OCI-LY7 (cell line): Measurements from ENCODE around the gene GIMAP2.

Experiments
- EZH2phosphoT487 ChIP-seq: fragments of 200-600 bp; sonication (generic); IDR thresholded peaks from 2 replicates; pipeline ENCODE4 v1.6.1; 2018; ENCODE audit warnings: low read depth, borderline replicate concordance, mild to moderate bottlenecking, mixed run types, antibody characterized with exemption, low read length, moderate library complexity, mixed read lengths
- TF ChIP-seq, protein P1 (sequence below): fragments of 200-600 bp; sonication (generic); conservative IDR thresholded peaks from 2 replicates; pipeline ENCODE4 v1.5.1; 2014; ENCODE audit warnings: mild to moderate bottlenecking, antibody characterized with exemption, low read length, moderate library complexity, mixed read lengths

DNA sequence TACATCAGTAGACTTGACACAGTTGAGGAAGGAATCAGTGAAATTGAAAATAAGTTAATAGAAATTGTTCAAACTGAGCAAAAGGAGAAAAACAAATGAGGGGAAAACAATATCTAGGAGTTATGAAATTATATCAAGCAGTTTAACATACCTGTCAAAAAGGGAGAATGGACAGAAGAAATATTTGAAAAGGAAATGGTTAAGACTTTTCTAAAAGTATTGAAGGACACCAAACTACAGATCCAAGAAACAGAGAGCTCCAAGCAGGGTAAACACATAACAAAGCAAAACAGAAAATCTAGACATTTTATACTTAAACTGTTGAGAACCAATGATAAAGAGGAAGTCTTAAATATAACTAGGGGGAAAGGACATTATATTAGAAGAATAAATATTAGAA is 43.1 kb downstream of the GIMAP2 start:
- TF ChIP-seq, protein P1, sequence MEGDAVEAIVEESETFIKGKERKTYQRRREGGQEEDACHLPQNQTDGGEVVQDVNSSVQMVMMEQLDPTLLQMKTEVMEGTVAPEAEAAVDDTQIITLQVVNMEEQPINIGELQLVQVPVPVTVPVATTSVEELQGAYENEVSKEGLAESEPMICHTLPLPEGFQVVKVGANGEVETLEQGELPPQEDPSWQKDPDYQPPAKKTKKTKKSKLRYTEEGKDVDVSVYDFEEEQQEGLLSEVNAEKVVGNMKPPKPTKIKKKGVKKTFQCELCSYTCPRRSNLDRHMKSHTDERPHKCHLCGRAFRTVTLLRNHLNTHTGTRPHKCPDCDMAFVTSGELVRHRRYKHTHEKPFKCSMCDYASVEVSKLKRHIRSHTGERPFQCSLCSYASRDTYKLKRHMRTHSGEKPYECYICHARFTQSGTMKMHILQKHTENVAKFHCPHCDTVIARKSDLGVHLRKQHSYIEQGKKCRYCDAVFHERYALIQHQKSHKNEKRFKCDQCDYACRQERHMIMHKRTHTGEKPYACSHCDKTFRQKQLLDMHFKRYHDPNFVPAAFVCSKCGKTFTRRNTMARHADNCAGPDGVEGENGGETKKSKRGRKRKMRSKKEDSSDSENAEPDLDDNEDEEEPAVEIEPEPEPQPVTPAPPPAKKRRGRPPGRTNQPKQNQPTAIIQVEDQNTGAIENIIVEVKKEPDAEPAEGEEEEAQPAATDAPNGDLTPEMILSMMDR, result no peak
- TF ChIP-seq EZH2phosphoT487, result no peak
